Measurements from ENCODE around the gene PODXL2.

The PODXL2 gene

DNA sequence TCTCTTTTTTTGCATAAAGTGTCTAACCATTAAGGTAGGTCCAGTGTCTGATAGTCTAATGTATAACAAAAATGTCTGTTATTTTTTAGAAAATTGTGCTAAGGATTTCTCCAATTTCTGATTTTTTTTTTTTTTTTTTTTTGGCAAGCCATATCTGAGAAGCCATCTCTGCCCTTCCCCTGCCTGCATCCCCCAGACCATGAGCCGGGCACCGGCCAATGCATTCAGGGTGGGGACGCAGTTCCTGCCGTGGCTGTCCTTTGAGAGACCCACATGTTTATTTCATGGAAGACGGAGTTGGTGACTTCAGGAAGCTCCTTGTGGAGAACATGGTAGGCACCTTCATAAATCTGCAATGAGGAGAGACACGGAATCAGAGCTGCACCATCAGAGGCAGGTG lies 63.0 kb downstream of the PODXL2 start:
- DNase-seq: no peak
- no peak for TF ChIP-seq CTCF (IDR thresholded peaks at IDR 0.05; ENCODE audit: low read depth, low read length, missing control alignments)
- H3K36me3 ChIP-seq (replicated peaks): no peaks in the 10 kb centered on the region
- no peaks in the 10 kb centered on the region for H3K27me3 ChIP-seq (replicated peaks)
- in situ Hi-C loops (cut with HindIII; ENCODE audit: low pct_ligation_motif_present, low sequenced_read_pairs): no loop called here
- H3K27ac ChIP-seq: no peak overlapping the region
- H3K4me3 ChIP-seq (ENCODE audit: low read depth, low read length): no peak overlapping the region

- in situ Hi-C loops (cut with HindIII; ENCODE audit: low pct_ligation_motif_present, low sequenced_read_pairs): no loop called here
- no peak for DNase-seq
- Histone ChIP-seq H3K27me3 (replicated peaks) (no peaks in the 10 kb centered on the region), H3K4me3 (ENCODE audit: low read depth, low read length) (no peak overlapping the region), H3K36me3 (replicated peaks) (no peaks in the 10 kb centered on the region), H3K27ac (no peak overlapping the region)
- no peak for TF ChIP-seq CTCF (IDR thresholded peaks at IDR 0.05; ENCODE audit: low read depth, low read length, missing control alignments)
These were observed 63.7 kb downstream of the PODXL2 start for GRCh38 chr3:127692501-127693335.

DNA sequence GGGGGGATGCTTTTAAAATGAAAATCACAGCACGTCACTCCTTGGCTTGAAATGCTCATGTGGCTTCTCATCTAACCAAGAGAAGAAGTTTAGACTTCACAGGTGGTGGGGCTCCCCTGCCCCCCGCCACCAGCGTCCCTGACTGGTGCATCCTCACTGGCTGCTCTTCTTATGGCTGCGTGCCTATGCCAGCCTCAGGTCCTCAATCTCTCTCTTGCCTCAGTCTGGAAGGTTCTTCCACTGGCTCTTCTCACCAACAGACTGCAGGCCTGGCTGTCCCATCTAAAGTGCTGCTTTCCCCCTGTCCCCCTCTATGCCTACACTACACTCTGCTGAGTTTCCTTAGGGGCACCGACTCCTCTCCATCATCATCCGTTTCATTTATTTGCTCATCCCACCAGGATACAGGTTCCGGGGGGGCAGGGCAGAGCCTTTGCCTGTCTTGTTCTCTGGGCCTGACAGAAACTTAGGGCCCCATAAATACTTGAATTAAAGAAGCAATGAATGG lies 64.4 kb downstream of the PODXL2 start:
- no peak overlapping the region for H3K27ac ChIP-seq
- no peak for TF ChIP-seq CTCF (IDR thresholded peaks at IDR 0.05; ENCODE audit: low read depth, low read length, missing control alignments)
- no peaks in the 10 kb centered on the region for H3K36me3 ChIP-seq (replicated peaks)
- no peak for DNase-seq
- no peak overlapping the region for H3K4me3 ChIP-seq (ENCODE audit: low read depth, low read length)
- H3K27me3 ChIP-seq (replicated peaks): no peaks in the 10 kb centered on the region
- in situ Hi-C loops (cut with HindIII; ENCODE audit: low pct_ligation_motif_present, low sequenced_read_pairs): no loop called here

DNA sequence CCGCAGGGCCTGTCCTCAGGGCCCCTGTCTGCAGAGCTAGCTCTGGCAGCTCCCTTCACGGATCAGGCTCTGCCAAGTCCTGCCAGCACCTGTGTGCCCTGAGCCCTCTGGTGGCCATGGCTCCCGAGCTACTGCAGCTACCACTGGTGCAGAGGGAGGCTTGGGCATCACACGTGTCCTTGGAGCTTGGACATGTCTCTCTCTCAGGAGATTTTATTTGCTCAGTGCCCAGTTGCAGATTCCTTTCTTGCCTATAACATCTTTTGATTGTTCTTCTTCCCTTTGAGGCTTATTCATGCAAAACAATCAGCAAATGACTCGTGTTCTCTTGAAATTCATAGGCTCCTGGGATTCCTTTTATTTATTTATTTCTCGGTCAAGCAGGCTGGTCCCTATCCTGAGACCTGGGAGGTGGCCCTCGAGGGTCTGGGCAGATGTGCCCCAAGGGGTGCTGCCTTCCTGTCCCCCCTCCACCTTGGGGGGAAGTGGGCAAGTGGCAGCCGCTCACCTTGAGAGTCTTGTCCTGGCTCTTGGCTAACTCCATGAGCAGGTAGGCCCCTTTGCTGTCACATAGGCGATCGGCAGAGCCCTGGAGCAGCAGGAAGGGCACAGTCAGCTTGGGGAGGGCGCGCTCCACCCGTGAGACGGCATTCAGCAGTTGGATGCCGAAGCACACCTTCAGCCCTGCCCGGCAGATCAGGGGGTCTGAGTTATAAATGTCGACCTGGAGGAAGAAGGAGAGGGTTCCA lies 65.7 kb downstream of the PODXL2 start:
- no peak overlapping the region for H3K4me3 ChIP-seq (ENCODE audit: low read depth, low read length)
- H3K27ac ChIP-seq: no peak overlapping the region
- in situ Hi-C loops (cut with HindIII; ENCODE audit: low pct_ligation_motif_present, low sequenced_read_pairs): no loop called here
- no peak for DNase-seq
- no peaks in the 10 kb centered on the region for H3K36me3 ChIP-seq (replicated peaks)
- peak; percentile 53 for TF ChIP-seq CTCF (IDR thresholded peaks at IDR 0.05; ENCODE audit: low read depth, low read length, missing control alignments)
- no peaks in the 10 kb centered on the region for H3K27me3 ChIP-seq (replicated peaks)

GRCh38 chr3:127697551-127698240 lies 68.7 kb downstream of the PODXL2 start:
- in situ Hi-C loops (cut with HindIII; ENCODE audit: low pct_ligation_motif_present, low sequenced_read_pairs): no loop called here
- no peak for TF ChIP-seq CTCF (IDR thresholded peaks at IDR 0.05; ENCODE audit: low read depth, low read length, missing control alignments)
- H3K36me3 ChIP-seq (replicated peaks): no peaks in the 10 kb centered on the region
- peak; percentile 85 for DNase-seq
- peak overlapping the region; percentile 44 for H3K27ac ChIP-seq
- H3K27me3 ChIP-seq (replicated peaks): no peaks in the 10 kb centered on the region
- H3K4me3 ChIP-seq (ENCODE audit: low read depth, low read length): no peak overlapping the region
